ENCODE results near the gene SIX2.

- TF ChIP-seq MEF2A (IDR thresholded peaks at IDR 0.05; ENCODE audit: insufficient read depth, low read depth, low read length): no peak
- no peak for TF ChIP-seq HDAC2 (IDR thresholded peaks at IDR 0.05)
- TF ChIP-seq EZH2 (IDR thresholded peaks at IDR 0.05; ENCODE audit: borderline replicate concordance, control insufficient read depth, low read depth, low read length): no peak
- TF ChIP-seq, protein P1, sequence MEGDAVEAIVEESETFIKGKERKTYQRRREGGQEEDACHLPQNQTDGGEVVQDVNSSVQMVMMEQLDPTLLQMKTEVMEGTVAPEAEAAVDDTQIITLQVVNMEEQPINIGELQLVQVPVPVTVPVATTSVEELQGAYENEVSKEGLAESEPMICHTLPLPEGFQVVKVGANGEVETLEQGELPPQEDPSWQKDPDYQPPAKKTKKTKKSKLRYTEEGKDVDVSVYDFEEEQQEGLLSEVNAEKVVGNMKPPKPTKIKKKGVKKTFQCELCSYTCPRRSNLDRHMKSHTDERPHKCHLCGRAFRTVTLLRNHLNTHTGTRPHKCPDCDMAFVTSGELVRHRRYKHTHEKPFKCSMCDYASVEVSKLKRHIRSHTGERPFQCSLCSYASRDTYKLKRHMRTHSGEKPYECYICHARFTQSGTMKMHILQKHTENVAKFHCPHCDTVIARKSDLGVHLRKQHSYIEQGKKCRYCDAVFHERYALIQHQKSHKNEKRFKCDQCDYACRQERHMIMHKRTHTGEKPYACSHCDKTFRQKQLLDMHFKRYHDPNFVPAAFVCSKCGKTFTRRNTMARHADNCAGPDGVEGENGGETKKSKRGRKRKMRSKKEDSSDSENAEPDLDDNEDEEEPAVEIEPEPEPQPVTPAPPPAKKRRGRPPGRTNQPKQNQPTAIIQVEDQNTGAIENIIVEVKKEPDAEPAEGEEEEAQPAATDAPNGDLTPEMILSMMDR (IDR thresholded peaks at IDR 0.05 in 2 of 3, conservative IDR thresholded peaks at IDR 0.05 in 1 of 3; ENCODE audit: control insufficient read depth in 2 of 3, extremely low read depth in 1 of 3, insufficient read depth in 1 of 3, low read depth in 3 of 3, low read length in 3 of 3): no peak
- no peak for TF ChIP-seq RAD21 (IDR thresholded peaks at IDR 0.05; ENCODE audit: insufficient read depth, low read depth, low read length)
- TF ChIP-seq SRF (IDR thresholded peaks at IDR 0.05; ENCODE audit: low read depth in 2 of 2, low read length in 2 of 2): no peak
- no peak for TF ChIP-seq TCF7 (IDR thresholded peaks at IDR 0.05; ENCODE audit: borderline replicate concordance)
- TF ChIP-seq MTA3 (IDR thresholded peaks at IDR 0.05; ENCODE audit: borderline replicate concordance, low read length): no peak
- TF ChIP-seq, protein P2, sequence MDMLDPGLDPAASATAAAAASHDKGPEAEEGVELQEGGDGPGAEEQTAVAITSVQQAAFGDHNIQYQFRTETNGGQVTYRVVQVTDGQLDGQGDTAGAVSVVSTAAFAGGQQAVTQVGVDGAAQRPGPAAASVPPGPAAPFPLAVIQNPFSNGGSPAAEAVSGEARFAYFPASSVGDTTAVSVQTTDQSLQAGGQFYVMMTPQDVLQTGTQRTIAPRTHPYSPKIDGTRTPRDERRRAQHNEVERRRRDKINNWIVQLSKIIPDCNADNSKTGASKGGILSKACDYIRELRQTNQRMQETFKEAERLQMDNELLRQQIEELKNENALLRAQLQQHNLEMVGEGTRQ (IDR thresholded peaks at IDR 0.05; ENCODE audit: borderline replicate concordance, low read depth, low read length): no peak
- TF ChIP-seq, protein P3, sequence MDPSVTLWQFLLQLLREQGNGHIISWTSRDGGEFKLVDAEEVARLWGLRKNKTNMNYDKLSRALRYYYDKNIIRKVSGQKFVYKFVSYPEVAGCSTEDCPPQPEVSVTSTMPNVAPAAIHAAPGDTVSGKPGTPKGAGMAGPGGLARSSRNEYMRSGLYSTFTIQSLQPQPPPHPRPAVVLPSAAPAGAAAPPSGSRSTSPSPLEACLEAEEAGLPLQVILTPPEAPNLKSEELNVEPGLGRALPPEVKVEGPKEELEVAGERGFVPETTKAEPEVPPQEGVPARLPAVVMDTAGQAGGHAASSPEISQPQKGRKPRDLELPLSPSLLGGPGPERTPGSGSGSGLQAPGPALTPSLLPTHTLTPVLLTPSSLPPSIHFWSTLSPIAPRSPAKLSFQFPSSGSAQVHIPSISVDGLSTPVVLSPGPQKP (IDR thresholded peaks at IDR 0.05; ENCODE audit: low read depth, low read length): no peak
- no peak for TF ChIP-seq CBFB (IDR thresholded peaks at IDR 0.05; ENCODE audit: low read depth)
- no peak for TF ChIP-seq TARDBP (IDR thresholded peaks at IDR 0.05; ENCODE audit: borderline replicate concordance)
- no peak for TF ChIP-seq NFYB (IDR thresholded peaks at IDR 0.05; ENCODE audit: insufficient read depth, low read depth, low read length)
These were observed 24.1 kb upstream of the SIX2 start for GRCh38 chr2:45033302-45033701.
